ENCODE measurements around the gene FZD2.

FZD2 gene

GRCh38 chr17:44523672-44523972 is 33.7 kb upstream of the FZD2 start:
- peak overlapping the region; percentile 58 for H4K8ac ChIP-seq (ENCODE audit: low read depth, low read length)
- no peaks in the 10 kb centered on the region for H3K27me3 ChIP-seq (ENCODE audit: insufficient read depth, low read length)
- H3K4me1 ChIP-seq (ENCODE audit: control insufficient read depth in 1 of 2, insufficient read depth in 2 of 2, low read length in 2 of 2): no peaks in the 10 kb centered on the region
- no peaks in the 10 kb centered on the region for H3K36me3 ChIP-seq (ENCODE audit: control insufficient read depth in 1 of 2, insufficient read depth in 2 of 2, low read length in 2 of 2)
- peaks cover 2% of the 10 kb centered on the region for H3K9me3 ChIP-seq (ENCODE audit: insufficient read depth, low read depth, low read length)
- H3K9ac ChIP-seq (ENCODE audit: low read length): no peak overlapping the region
- H3K14ac ChIP-seq (ENCODE audit: low read length): no peak overlapping the region
- H4K91ac ChIP-seq (ENCODE audit: low read depth, low read length): no peak overlapping the region
- WGBS (ENCODE audit: extremely low coverage, insufficient coverage, insufficient read length): no CpG with 5 or more reads among the region's 3 CpGs
- H3K4me3 ChIP-seq (ENCODE audit: low read depth, low read length): no peak overlapping the region
- no peaks in the 10 kb centered on the region for H3K79me2 ChIP-seq (ENCODE audit: control insufficient read depth, insufficient read depth, low read length, poor library complexity)
- no peak overlapping the region for H2BK5ac ChIP-seq (ENCODE audit: low read depth, low read length, poor library complexity)
- H3K27ac ChIP-seq (ENCODE audit: low read depth, low read length): no peak overlapping the region
- no peak overlapping the region for H3K23ac ChIP-seq (ENCODE audit: low read length)
- DNase-seq: no peak
- no peaks in the 10 kb centered on the region for H3K79me1 ChIP-seq (ENCODE audit: low read length)
- H2BK12ac ChIP-seq (ENCODE audit: low read length): no peak overlapping the region
- H3K18ac ChIP-seq (ENCODE audit: low read length): no peak overlapping the region
- H2AFZ ChIP-seq (ENCODE audit: insufficient read depth, low read length, poor library complexity): peak overlapping the region; percentile 25
- no peak overlapping the region for H3K4ac ChIP-seq (ENCODE audit: low read depth, low read length)
- no peak overlapping the region for H4K12ac ChIP-seq (ENCODE audit: low read depth, low read length)
- no peak overlapping the region for H2BK120ac ChIP-seq (ENCODE audit: insufficient read depth, low read length, poor library complexity)
- H3K4me2 ChIP-seq (ENCODE audit: low read length): no peak overlapping the region
- H2AK5ac ChIP-seq (ENCODE audit: low read length): no peak overlapping the region

GRCh38 chr17:44527102-44527501 is 30.2 kb upstream of the FZD2 start:
- Histone ChIP-seq H3K79me2 (ENCODE audit: control insufficient read depth, insufficient read depth, low read length, poor library complexity) (no peaks in the 10 kb centered on the region), H2AK5ac (ENCODE audit: low read length) (no peak overlapping the region), H3K4me2 (ENCODE audit: low read length) (no peak overlapping the region), H4K8ac (ENCODE audit: low read depth, low read length) (no peak overlapping the region), H2AFZ (ENCODE audit: insufficient read depth, low read length, poor library complexity) (no peak overlapping the region), H2BK120ac (ENCODE audit: insufficient read depth, low read length, poor library complexity) (no peak overlapping the region), H3K27me3 (ENCODE audit: insufficient read depth, low read length) (no peaks in the 10 kb centered on the region), H3K27ac (ENCODE audit: low read depth, low read length) (no peak overlapping the region), H3K4me1 (ENCODE audit: control insufficient read depth in 1 of 2, insufficient read depth in 2 of 2, low read length in 2 of 2) (no peaks in the 10 kb centered on the region), H3K23ac (ENCODE audit: low read length) (no peak overlapping the region), H3K9me3 (ENCODE audit: insufficient read depth, low read depth, low read length) (peaks cover 2% of the 10 kb centered on the region), H3K79me1 (ENCODE audit: low read length) (no peaks in the 10 kb centered on the region), H2BK12ac (ENCODE audit: low read length) (no peak overlapping the region), H3K14ac (ENCODE audit: low read length) (no peak overlapping the region), H2BK5ac (ENCODE audit: low read depth, low read length, poor library complexity) (no peak overlapping the region), H4K91ac (ENCODE audit: low read depth, low read length) (no peak overlapping the region), H3K4me3 (ENCODE audit: low read depth, low read length) (no peak overlapping the region), H3K4ac (ENCODE audit: low read depth, low read length) (no peak overlapping the region), H3K9ac (ENCODE audit: low read length) (no peak overlapping the region), H4K12ac (ENCODE audit: low read depth, low read length) (no peak overlapping the region), H3K36me3 (ENCODE audit: control insufficient read depth in 1 of 2, insufficient read depth in 2 of 2, low read length in 2 of 2) (no peaks in the 10 kb centered on the region), H3K18ac (ENCODE audit: low read length) (no peak overlapping the region)
- no peak for DNase-seq
- WGBS (ENCODE audit: extremely low coverage, insufficient coverage, insufficient read length): no CpG with 5 or more reads among the region's 1 CpG

GRCh38 chr17:44527954-44528353 is 29.3 kb upstream of the FZD2 start:
- H2AFZ ChIP-seq (ENCODE audit: insufficient read depth, low read length, poor library complexity): no peak overlapping the region
- no peak overlapping the region for H3K9ac ChIP-seq (ENCODE audit: low read length)
- H4K91ac ChIP-seq (ENCODE audit: low read depth, low read length): no peak overlapping the region
- H3K4me1 ChIP-seq (ENCODE audit: control insufficient read depth in 1 of 2, insufficient read depth in 2 of 2, low read length in 2 of 2): no peaks in the 10 kb centered on the region
- H2BK5ac ChIP-seq (ENCODE audit: low read depth, low read length, poor library complexity): no peak overlapping the region
- H3K14ac ChIP-seq (ENCODE audit: low read length): no peak overlapping the region
- no peak overlapping the region for H3K18ac ChIP-seq (ENCODE audit: low read length)
- no peak overlapping the region for H2BK12ac ChIP-seq (ENCODE audit: low read length)
- peaks cover 2% of the 10 kb centered on the region for H3K9me3 ChIP-seq (ENCODE audit: insufficient read depth, low read depth, low read length)
- H2AK5ac ChIP-seq (ENCODE audit: low read length): no peak overlapping the region
- H3K79me2 ChIP-seq (ENCODE audit: control insufficient read depth, insufficient read depth, low read length, poor library complexity): no peaks in the 10 kb centered on the region
- H3K27ac ChIP-seq (ENCODE audit: low read depth, low read length): no peak overlapping the region
- no peak overlapping the region for H2BK120ac ChIP-seq (ENCODE audit: insufficient read depth, low read length, poor library complexity)
- no peak overlapping the region for H3K4me2 ChIP-seq (ENCODE audit: low read length)
- no peak overlapping the region for H4K12ac ChIP-seq (ENCODE audit: low read depth, low read length)
- no peaks in the 10 kb centered on the region for H3K79me1 ChIP-seq (ENCODE audit: low read length)
- H3K4ac ChIP-seq (ENCODE audit: low read depth, low read length): no peak overlapping the region
- no peak overlapping the region for H3K23ac ChIP-seq (ENCODE audit: low read length)
- H4K8ac ChIP-seq (ENCODE audit: low read depth, low read length): no peak overlapping the region
- no peak overlapping the region for H3K4me3 ChIP-seq (ENCODE audit: low read depth, low read length)
- WGBS (ENCODE audit: extremely low coverage, insufficient coverage, insufficient read length): no CpG with 5 or more reads among the region's 28 CpGs
- H3K36me3 ChIP-seq (ENCODE audit: control insufficient read depth in 1 of 2, insufficient read depth in 2 of 2, low read length in 2 of 2): no peaks in the 10 kb centered on the region
- no peak for DNase-seq
- no peaks in the 10 kb centered on the region for H3K27me3 ChIP-seq (ENCODE audit: insufficient read depth, low read length)

- H3K14ac ChIP-seq (ENCODE audit: low read length): no peak overlapping the region
- H4K91ac ChIP-seq (ENCODE audit: low read depth, low read length): no peak overlapping the region
- H3K18ac ChIP-seq (ENCODE audit: low read length): no peak overlapping the region
- H3K4me3 ChIP-seq (ENCODE audit: low read depth, low read length): no peak overlapping the region
- H3K79me2 ChIP-seq (ENCODE audit: control insufficient read depth, insufficient read depth, low read length, poor library complexity): peaks cover 1% of the 10 kb centered on the region
- no peak overlapping the region for H4K8ac ChIP-seq (ENCODE audit: low read depth, low read length)
- H3K4me1 ChIP-seq (ENCODE audit: control insufficient read depth in 1 of 2, insufficient read depth in 2 of 2, low read length in 2 of 2): peaks cover 3 to 7% of the 10 kb centered on the region in 2 experiments
- H2AK5ac ChIP-seq (ENCODE audit: low read length): no peak overlapping the region
- H2BK120ac ChIP-seq (ENCODE audit: insufficient read depth, low read length, poor library complexity): no peak overlapping the region
- H3K36me3 ChIP-seq (ENCODE audit: control insufficient read depth in 1 of 2, insufficient read depth in 2 of 2, low read length in 2 of 2): no peaks in the 10 kb centered on the region
- no peak overlapping the region for H3K4ac ChIP-seq (ENCODE audit: low read depth, low read length)
- no peak overlapping the region for H2BK5ac ChIP-seq (ENCODE audit: low read depth, low read length, poor library complexity)
- H3K27ac ChIP-seq (ENCODE audit: low read depth, low read length): no peak overlapping the region
- H2AFZ ChIP-seq (ENCODE audit: insufficient read depth, low read length, poor library complexity): no peak overlapping the region
- no peak overlapping the region for H3K4me2 ChIP-seq (ENCODE audit: low read length)
- H4K12ac ChIP-seq (ENCODE audit: low read depth, low read length): no peak overlapping the region
- H3K27me3 ChIP-seq (ENCODE audit: insufficient read depth, low read length): no peaks in the 10 kb centered on the region
- no peak for DNase-seq
- no peak overlapping the region for H2BK12ac ChIP-seq (ENCODE audit: low read length)
- WGBS (ENCODE audit: extremely low coverage, insufficient coverage, insufficient read length): no CpG with 5 or more reads among the region's 3 CpGs
- no peak overlapping the region for H3K9ac ChIP-seq (ENCODE audit: low read length)
- no peaks in the 10 kb centered on the region for H3K9me3 ChIP-seq (ENCODE audit: insufficient read depth, low read depth, low read length)
- H3K79me1 ChIP-seq (ENCODE audit: low read length): peaks cover 7% of the 10 kb centered on the region
- H3K23ac ChIP-seq (ENCODE audit: low read length): no peak overlapping the region
Observed at GRCh38 chr17:44529864-44530263, 27.4 kb upstream of the FZD2 start.

Data from trophoblast cell (in vitro differentiated cells and primary cell).